ENCODE results near the gene CASKIN2.

The CASKIN2 gene

GRCh38 chr17:75494326-75494877, 20.9 kb downstream of the CASKIN2 start:
- TF ChIP-seq TEAD4 (IDR thresholded peaks at IDR 0.05) (no peak), USF1 (IDR thresholded peaks at IDR 0.05) (no peak), NFIC (IDR thresholded peaks at IDR 0.05) (no peak), EP300 (IDR thresholded peaks at IDR 0.05; ENCODE audit: borderline replicate concordance) (no peak), CEBPB (IDR thresholded peaks at IDR 0.05) (no peak), CREB1 (IDR thresholded peaks at IDR 0.05; ENCODE audit: low read depth) (no peak), TCF12 (IDR thresholded peaks at IDR 0.05; ENCODE audit: low read depth) (no peak), RAD21 (IDR thresholded peaks at IDR 0.05; ENCODE audit: low read depth) (no peak), TAF1 (IDR thresholded peaks at IDR 0.05; ENCODE audit: low read depth) (no peak), EGR1 (IDR thresholded peaks at IDR 0.05) (no peak), MAX (IDR thresholded peaks at IDR 0.05) (no peak)

- no peak for TF ChIP-seq MAX (IDR thresholded peaks at IDR 0.05)
- TF ChIP-seq USF1 (IDR thresholded peaks at IDR 0.05) = no peak
- no peak for TF ChIP-seq FOXM1 (IDR thresholded peaks at IDR 0.05; ENCODE audit: borderline replicate concordance, low read depth)
- no peak for TF ChIP-seq TAF1 (IDR thresholded peaks at IDR 0.05; ENCODE audit: low read depth)
- TF ChIP-seq TEAD4 (IDR thresholded peaks at IDR 0.05) = no peak
- no peak for TF ChIP-seq YY1 (IDR thresholded peaks at IDR 0.05; ENCODE audit: low read depth)
- no peak for TF ChIP-seq CEBPB (IDR thresholded peaks at IDR 0.05)
- no peak for TF ChIP-seq REST (IDR thresholded peaks at IDR 0.05; ENCODE audit: low read depth)
- TF ChIP-seq EGR1 (IDR thresholded peaks at IDR 0.05) = no peak
- no peak for TF ChIP-seq NFIC (IDR thresholded peaks at IDR 0.05)
- no peak for TF ChIP-seq EP300 (IDR thresholded peaks at IDR 0.05; ENCODE audit: borderline replicate concordance)
- TF ChIP-seq ZBTB7A (IDR thresholded peaks at IDR 0.05; ENCODE audit: low read depth) = no peak
- TF ChIP-seq TCF12 (IDR thresholded peaks at IDR 0.05; ENCODE audit: low read depth) = no peak
- no peak for TF ChIP-seq CREB1 (IDR thresholded peaks at IDR 0.05; ENCODE audit: low read depth)
- no peak for TF ChIP-seq RAD21 (IDR thresholded peaks at IDR 0.05; ENCODE audit: low read depth)
Observed at GRCh38 chr17:75493476-75494129, 21.7 kb downstream of the CASKIN2 start.

- TF ChIP-seq TAF1 (IDR thresholded peaks at IDR 0.05; ENCODE audit: low read depth) (no peak), EP300 (IDR thresholded peaks at IDR 0.05; ENCODE audit: borderline replicate concordance) (no peak), MAX (IDR thresholded peaks at IDR 0.05) (no peak), NFIC (IDR thresholded peaks at IDR 0.05) (no peak), YY1 (IDR thresholded peaks at IDR 0.05; ENCODE audit: low read depth) (no peak), ZBTB7A (IDR thresholded peaks at IDR 0.05; ENCODE audit: low read depth) (no peak), TEAD4 (IDR thresholded peaks at IDR 0.05) (no peak), FOXM1 (IDR thresholded peaks at IDR 0.05; ENCODE audit: borderline replicate concordance, low read depth) (no peak), TCF12 (IDR thresholded peaks at IDR 0.05; ENCODE audit: low read depth) (no peak), CREB1 (IDR thresholded peaks at IDR 0.05; ENCODE audit: low read depth) (no peak), REST (IDR thresholded peaks at IDR 0.05; ENCODE audit: low read depth) (no peak), CEBPB (IDR thresholded peaks at IDR 0.05) (no peak), RAD21 (IDR thresholded peaks at IDR 0.05; ENCODE audit: low read depth) (no peak), EGR1 (IDR thresholded peaks at IDR 0.05) (no peak), USF1 (IDR thresholded peaks at IDR 0.05) (no peak)
Observed at GRCh38 chr17:75492555-75493168, 22.7 kb downstream of the CASKIN2 start.

- no peak for TF ChIP-seq EGR1 (IDR thresholded peaks at IDR 0.05)
- TF ChIP-seq TCF12 (IDR thresholded peaks at IDR 0.05; ENCODE audit: low read depth) = no peak
- no peak for TF ChIP-seq EP300 (IDR thresholded peaks at IDR 0.05; ENCODE audit: borderline replicate concordance)
- TF ChIP-seq FOXM1 (IDR thresholded peaks at IDR 0.05; ENCODE audit: borderline replicate concordance, low read depth) = no peak
- TF ChIP-seq CEBPB (IDR thresholded peaks at IDR 0.05) = no peak
- TF ChIP-seq NFIC (IDR thresholded peaks at IDR 0.05) = no peak
- TF ChIP-seq USF1 (IDR thresholded peaks at IDR 0.05) = no peak
- TF ChIP-seq CREB1 (IDR thresholded peaks at IDR 0.05; ENCODE audit: low read depth) = no peak
- no peak for TF ChIP-seq TAF1 (IDR thresholded peaks at IDR 0.05; ENCODE audit: low read depth)
Observed at GRCh38 chr17:75491680-75492079, 23.7 kb downstream of the CASKIN2 start.

Measured in Ishikawa (cell line).